ENCODE results near the gene ZNF319. TPM values are rescaled to one million over a fixed set of nuclear protein-coding genes. Genes with fewer than 3 reads are reported as not detected.

Gene ZNF319
- total RNA-seq, 1 donor from 2014 or later, result 11.5 TPM

- H3K27me3 Mint-ChIP-seq (ENCODE audit: low read depth, unreplicated experiment), result peaks cover 9% of the 10 kb centered on the region
- peaks cover 13% of the 10 kb centered on the region for H3K4me1 Mint-ChIP-seq (ENCODE audit: low read depth, unreplicated experiment)
- Histone ChIP-seq H3K4me3 (ENCODE audit: insufficient read depth, low read depth, low read length) (peak overlapping the region; percentile 41), H2AFZ (ENCODE audit: low read depth, low read length) (peak overlapping the region; percentile 56), H3K4me1 (ENCODE audit: insufficient read depth, low read length) (peaks cover 30% of the 10 kb centered on the region), H3K4me2 (ENCODE audit: low read length) (peak overlapping the region; percentile 85), H3K9me3 (ENCODE audit: insufficient read depth, low read depth, low read length) (no peaks in the 10 kb centered on the region), H3K27ac (ENCODE audit: low read depth, low read length) (no peak overlapping the region), H3K36me3 (ENCODE audit: insufficient read depth, low read length) (no peaks in the 10 kb centered on the region), H3K9ac (ENCODE audit: low read length) (no peak overlapping the region), H4K20me1 (ENCODE audit: insufficient read depth, low read length) (peaks cover 33% of the 10 kb centered on the region), H3K79me2 (ENCODE audit: insufficient read depth, low read length) (no peaks in the 10 kb centered on the region), H3K27me3 (ENCODE audit: insufficient read depth, low read length) (peaks cover 22% of the 10 kb centered on the region)
- no peak overlapping the region for H3K27ac Mint-ChIP-seq (ENCODE audit: unreplicated experiment)
- peak; percentile 72 for TF ChIP-seq EZH2 (IDR thresholded peaks at IDR 0.05; ENCODE audit: insufficient read depth, low read length)
- no peak for TF ChIP-seq CTCF (IDR thresholded peaks at IDR 0.05; ENCODE audit: insufficient read depth, low read depth, low read length)
- peak overlapping the region; percentile 76 for H3K4me3 Mint-ChIP-seq (ENCODE audit: unreplicated experiment)
- DNase-seq (ENCODE audit: low read depth) (no peak), FAIRE-seq (no peak)
- H3K36me3 Mint-ChIP-seq (ENCODE audit: low read depth, unreplicated experiment), result no peaks in the 10 kb centered on the region
- H3K9me3 Mint-ChIP-seq (ENCODE audit: unreplicated experiment), result no peaks in the 10 kb centered on the region
Measured at GRCh38 chr16:58024486-58025350, 24.2 kb upstream of the ZNF319 start.

GRCh38 chr16:58022601-58023371 is 22.3 kb upstream of the ZNF319 start:
- DNase-seq (ENCODE audit: low read depth), result peak; percentile 58
- H3K27ac ChIP-seq (ENCODE audit: low read depth, low read length), result no peak overlapping the region
- no peaks in the 10 kb centered on the region for H3K36me3 ChIP-seq (ENCODE audit: insufficient read depth, low read length)
- Mint-ChIP-seq H3K4me1 (ENCODE audit: low read depth, unreplicated experiment) (peaks cover 13% of the 10 kb centered on the region), H3K9me3 (ENCODE audit: unreplicated experiment) (no peaks in the 10 kb centered on the region), H3K27me3 (ENCODE audit: low read depth, unreplicated experiment) (peaks cover 6% of the 10 kb centered on the region), H3K27ac (ENCODE audit: unreplicated experiment) (peak overlapping the region; percentile 66), H3K36me3 (ENCODE audit: low read depth, unreplicated experiment) (no peaks in the 10 kb centered on the region), H3K4me3 (ENCODE audit: unreplicated experiment) (peak overlapping the region; percentile 11)
- TF ChIP-seq EZH2 (IDR thresholded peaks at IDR 0.05; ENCODE audit: insufficient read depth, low read length), result no peak
- no peak for TF ChIP-seq CTCF (IDR thresholded peaks at IDR 0.05; ENCODE audit: insufficient read depth, low read depth, low read length)
- no peak overlapping the region for H2AFZ ChIP-seq (ENCODE audit: low read depth, low read length)
- peaks cover 30% of the 10 kb centered on the region for H3K4me1 ChIP-seq (ENCODE audit: insufficient read depth, low read length)
- peak overlapping the region; percentile 61 for H3K4me2 ChIP-seq (ENCODE audit: low read length)
- H3K9ac ChIP-seq (ENCODE audit: low read length), result no peak overlapping the region
- H3K9me3 ChIP-seq (ENCODE audit: insufficient read depth, low read depth, low read length), result no peaks in the 10 kb centered on the region
- FAIRE-seq, result no peak
- H3K79me2 ChIP-seq (ENCODE audit: insufficient read depth, low read length), result no peaks in the 10 kb centered on the region
- H3K4me3 ChIP-seq (ENCODE audit: insufficient read depth, low read depth, low read length), result no peak overlapping the region
- H4K20me1 ChIP-seq (ENCODE audit: insufficient read depth, low read length), result peaks cover 27% of the 10 kb centered on the region
- H3K27me3 ChIP-seq (ENCODE audit: insufficient read depth, low read length), result peaks cover 17% of the 10 kb centered on the region

All from astrocyte (in vitro differentiated cells and primary cell).